C4-2B (cell line): ENCODE results near the gene ORAI3.

ENCODE experiments used
- CTCF ChIP-seq: fragments of 450-650 bp; conservative IDR thresholded peaks from 2 replicates; pipeline ENCODE4 v1.5.1; 2017; ENCODE audit warnings: mild to moderate bottlenecking
- ZFX ChIP-seq: fragments of 450-650 bp; IDR thresholded peaks from 2 replicates; pipeline ENCODE4 v1.6.1; 2017

DNA sequence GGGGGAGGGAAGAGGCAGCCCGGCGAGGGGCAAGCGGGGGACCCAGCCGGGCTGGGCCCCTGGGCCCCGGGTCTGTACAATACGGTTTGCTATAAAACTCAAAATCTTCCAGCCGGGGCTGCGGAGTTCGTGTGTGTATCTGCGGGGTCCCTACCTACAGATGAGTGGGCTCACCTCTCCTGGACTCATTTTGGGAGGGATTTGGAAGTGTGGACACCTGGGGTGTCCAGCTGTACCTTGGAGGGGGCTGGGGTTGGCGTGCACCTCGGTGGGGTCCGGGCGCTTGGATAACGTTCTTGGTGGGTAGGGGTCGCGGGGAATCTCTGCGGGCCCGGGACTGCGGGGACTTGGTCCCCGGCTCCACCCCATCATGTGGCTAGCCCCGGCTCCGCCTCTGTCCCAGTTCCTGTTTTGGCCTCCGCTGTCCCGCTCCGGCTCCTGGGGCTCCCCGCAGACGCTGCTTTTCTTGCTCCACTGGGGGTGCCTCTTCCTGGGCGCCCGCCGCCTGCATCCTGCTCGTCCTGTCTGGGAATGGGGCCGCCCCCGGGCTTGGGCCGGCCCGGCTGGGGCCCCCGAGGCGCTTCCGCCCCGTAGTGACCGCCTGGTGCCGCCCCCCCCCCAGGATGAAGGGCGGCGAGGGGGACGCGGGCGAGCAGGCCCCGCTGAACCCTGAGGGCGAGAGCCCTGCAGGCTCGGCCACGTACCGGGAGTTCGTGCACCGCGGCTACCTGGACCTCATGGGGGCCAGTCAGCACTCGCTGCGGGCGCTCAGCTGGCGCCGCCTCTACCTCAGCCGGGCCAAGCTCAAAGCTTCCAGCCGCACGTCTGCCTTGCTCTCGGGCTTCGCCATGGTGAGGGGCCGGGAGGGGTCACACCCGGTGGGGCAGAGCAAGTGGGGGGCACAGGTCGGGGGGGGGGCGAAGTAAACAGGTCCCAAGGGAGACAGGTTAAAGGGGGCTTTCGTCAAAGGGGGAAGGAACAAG lies at the start of gene ORAI3:
- TF ChIP-seq CTCF, result no peak
- no peak; the same call in 1 of the 2 replicates for TF ChIP-seq ZFX
